ENCODE results near the gene MRPS26.
"Not testable (repeated sequence)": the region's sequence is repeated elsewhere in the genome, so short reads cannot be mapped to it uniquely, and the experiment has no call there.

Gene MRPS26

DNA sequence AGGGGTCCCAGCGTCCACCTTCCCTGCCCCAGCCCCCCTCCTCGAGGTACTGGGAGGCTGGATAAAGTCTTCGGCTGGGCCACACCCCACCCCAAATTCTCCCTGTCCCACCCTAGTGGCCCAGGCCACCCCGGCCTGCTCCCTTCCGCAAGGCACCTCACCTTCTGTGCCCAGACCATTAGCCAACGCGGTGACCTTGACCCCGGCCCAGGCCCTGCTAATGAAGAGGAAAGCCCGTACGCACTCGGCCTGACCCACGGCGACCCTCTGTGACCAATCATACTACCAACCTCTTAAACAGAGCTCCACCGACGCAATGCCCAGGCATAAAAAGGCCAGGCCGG is 25.4 kb downstream of the MRPS26 start:
- H3K4me3 ChIP-seq (ENCODE audit: low read length) = no peak overlapping the region
- TF ChIP-seq, protein P1, sequence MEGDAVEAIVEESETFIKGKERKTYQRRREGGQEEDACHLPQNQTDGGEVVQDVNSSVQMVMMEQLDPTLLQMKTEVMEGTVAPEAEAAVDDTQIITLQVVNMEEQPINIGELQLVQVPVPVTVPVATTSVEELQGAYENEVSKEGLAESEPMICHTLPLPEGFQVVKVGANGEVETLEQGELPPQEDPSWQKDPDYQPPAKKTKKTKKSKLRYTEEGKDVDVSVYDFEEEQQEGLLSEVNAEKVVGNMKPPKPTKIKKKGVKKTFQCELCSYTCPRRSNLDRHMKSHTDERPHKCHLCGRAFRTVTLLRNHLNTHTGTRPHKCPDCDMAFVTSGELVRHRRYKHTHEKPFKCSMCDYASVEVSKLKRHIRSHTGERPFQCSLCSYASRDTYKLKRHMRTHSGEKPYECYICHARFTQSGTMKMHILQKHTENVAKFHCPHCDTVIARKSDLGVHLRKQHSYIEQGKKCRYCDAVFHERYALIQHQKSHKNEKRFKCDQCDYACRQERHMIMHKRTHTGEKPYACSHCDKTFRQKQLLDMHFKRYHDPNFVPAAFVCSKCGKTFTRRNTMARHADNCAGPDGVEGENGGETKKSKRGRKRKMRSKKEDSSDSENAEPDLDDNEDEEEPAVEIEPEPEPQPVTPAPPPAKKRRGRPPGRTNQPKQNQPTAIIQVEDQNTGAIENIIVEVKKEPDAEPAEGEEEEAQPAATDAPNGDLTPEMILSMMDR (conservative IDR thresholded peaks at IDR 0.05; ENCODE audit: low read depth, low read length) = no peak

DNA sequence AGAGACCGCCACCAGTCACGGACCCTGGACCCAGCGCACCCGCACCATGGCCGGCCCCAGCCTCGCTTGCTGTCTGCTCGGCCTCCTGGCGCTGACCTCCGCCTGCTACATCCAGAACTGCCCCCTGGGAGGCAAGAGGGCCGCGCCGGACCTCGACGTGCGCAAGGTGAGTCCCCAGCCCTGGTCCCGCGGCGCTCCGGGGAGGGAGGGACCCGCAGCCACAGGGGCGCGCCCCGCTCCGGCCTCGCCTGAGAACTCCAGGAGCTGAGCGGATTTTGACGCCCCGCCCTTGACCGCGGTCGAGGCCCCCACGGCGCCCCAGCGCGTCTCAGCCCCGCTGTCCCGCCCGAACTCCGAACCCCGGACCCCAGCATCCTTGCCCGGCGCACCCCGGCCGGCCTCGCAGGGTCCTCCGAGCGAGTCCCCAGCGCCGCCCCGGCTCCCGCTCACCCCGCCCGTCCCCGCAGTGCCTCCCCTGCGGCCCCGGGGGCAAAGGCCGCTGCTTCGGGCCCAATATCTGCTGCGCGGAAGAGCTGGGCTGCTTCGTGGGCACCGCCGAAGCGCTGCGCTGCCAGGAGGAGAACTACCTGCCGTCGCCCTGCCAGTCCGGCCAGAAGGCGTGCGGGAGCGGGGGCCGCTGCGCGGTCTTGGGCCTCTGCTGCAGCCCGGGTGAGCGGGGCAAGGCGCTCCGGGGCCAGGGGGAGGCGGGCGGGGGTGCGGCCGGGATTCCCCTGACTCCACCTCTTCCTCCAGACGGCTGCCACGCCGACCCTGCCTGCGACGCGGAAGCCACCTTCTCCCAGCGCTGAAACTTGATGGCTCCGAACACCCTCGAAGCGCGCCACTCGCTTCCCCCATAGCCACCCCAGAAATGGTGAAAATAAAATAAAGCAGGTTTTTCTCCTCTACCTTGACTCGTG is 26.0 kb downstream of the MRPS26 start, which contains the start of gene OXT:
TSS of gene OXT (plus strand) at position 11 of the 920 bp plus-strand sequence. CDS start at position 47, 36 bp downstream.
- H3K4me3 ChIP-seq (ENCODE audit: low read length) = peak within 1 kb of the TSS; percentile 14
- TF ChIP-seq, protein P1 (conservative IDR thresholded peaks at IDR 0.05; ENCODE audit: low read depth, low read length) = no peak
- no peak for DNase-seq (ENCODE audit: low read depth)

More for the DNA sequence above, 25.4 kb downstream of the MRPS26 start:
- DNase-seq (ENCODE audit: low read depth) = no peak

DNA sequence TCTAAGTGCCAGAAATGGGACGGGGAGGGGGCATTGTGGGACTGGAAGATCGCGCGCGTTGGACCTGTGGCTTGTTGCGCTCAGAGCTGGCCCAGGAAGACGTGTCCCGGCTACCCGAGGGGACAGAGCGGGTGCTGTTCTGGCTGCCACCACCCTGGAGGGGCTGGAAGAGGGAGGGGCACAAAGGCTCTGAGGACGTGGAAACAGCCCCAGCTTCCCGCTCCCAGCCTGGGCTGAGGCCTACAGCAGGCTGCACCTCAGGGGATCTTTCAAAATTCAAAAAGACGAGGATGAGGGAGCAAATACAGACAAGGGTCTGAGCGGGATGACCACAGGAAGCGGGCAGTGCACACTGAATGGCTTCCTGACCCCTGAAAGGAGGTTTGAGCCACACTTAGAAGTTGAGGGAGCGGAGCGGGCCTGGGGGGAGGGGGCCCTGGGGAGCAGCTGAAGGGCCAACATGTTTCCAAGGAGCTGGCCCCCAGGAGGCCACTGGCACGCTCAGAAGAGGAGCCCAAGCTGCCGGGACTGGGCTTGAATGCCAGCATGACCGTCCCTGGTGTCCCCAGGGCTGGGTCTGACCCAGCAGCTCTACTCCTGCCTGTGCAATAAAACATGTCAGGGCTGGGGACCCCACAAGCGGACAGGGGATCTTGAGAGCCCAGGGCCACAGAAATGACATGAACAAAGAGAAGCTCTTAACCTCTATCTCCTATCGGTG is 26.8 kb downstream of the MRPS26 start:
- H3K4me3 ChIP-seq (ENCODE audit: low read length) = no peak overlapping the region
- TF ChIP-seq, protein P1 (conservative IDR thresholded peaks at IDR 0.05; ENCODE audit: low read depth, low read length) = no peak
- DNase-seq (ENCODE audit: low read depth) = no peak

DNA sequence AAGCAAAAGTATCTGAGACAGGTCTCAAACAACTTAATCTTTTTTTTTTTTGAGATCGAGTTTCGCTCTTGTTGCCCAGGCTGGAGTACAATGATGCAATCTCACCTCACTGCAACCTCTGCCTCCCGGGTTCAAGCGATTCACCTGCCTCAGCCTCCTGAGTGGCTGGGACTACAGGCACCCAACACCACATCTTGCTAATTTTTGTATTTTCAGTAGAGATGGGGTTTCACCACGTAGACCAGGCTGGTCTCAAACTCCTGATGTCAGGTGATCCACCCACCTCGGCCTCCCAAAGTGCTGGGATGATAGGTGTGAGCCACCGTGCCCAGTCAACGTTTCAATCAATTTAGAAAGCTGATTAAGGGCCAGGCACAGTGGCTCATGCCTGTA is 27.4 kb downstream of the MRPS26 start:
- not testable (repeated sequence) for DNase-seq (ENCODE audit: low read depth); H3K4me3 ChIP-seq (ENCODE audit: low read length)

DNA sequence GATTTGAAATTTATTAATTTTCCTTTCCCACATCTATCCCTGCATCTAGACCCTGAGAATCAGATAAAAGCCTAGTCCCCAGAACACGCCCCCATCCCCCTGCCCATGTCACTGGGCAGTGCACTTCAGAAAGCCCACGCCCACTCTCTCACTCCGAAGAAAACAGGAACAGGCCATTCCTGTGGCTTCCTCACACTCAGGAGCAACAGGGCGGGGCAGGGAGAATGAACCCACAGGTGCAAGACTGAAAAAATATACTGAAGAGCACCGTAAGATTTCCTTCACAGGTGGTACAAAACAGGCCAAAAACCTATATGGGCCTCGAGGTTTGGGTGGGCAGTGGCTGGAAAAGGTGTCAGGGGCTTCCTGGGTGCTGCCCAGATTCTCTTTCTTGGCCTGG is 29.0 kb downstream of the MRPS26 start:
- no peak for DNase-seq (ENCODE audit: low read depth)
- TF ChIP-seq, protein P1 (conservative IDR thresholded peaks at IDR 0.05; ENCODE audit: low read depth, low read length) = no peak

DNA sequence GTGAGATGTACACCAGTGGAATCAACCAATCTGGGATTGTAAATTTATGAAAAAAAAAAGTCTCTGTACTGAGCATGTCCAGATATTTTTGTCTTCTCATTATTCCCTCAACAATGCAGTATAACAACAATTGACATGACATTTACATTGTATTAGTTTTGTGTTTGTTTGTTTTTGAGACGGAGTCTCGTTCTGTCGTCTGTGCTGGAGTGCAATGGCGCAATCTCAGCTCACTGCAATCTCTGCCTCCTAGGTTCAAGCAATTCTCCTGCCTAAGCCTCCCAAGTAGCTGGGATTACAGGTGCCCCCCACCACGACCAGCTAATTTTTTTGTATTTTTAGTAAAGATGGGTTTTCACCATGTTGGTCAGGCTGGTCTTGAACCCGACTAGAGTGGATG is 29.5 kb downstream of the MRPS26 start:
- not testable (repeated sequence) for H3K4me3 ChIP-seq (ENCODE audit: low read length); DNase-seq (ENCODE audit: low read depth)

More for the DNA sequence above, 29.0 kb downstream of the MRPS26 start:
- H3K4me3 ChIP-seq (ENCODE audit: low read length) = no peak overlapping the region

DNA sequence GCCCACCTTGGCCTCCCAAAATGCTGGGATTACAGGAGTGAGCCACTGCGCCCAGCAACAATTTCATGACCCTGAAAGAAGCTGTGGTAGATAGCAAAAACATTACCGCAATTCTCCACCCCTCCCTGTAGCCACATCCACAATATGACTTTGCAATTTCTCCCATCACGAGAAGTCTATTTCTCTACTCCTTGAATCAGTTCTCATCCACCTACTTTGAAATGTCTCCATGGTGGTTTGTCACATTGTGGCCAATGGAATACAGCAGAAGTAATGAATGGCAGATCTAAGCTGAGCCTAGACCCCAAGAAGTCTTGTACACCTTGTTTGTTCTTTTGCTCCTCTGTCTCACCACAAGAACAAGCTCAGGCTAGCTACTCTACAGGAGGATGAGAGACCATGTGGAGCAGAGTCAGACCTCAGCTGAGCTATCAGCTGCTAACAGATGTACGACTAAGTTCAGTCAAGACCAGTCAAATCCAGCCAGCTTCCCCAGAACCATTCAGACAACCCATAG is 31.8 kb downstream of the MRPS26 start:
- H3K4me3 ChIP-seq (ENCODE audit: low read length) = no peak overlapping the region
- TF ChIP-seq, protein P1 (conservative IDR thresholded peaks at IDR 0.05; ENCODE audit: low read depth, low read length) = no peak
- no peak for DNase-seq (ENCODE audit: low read depth)
